ENCODE data around the gene GNA12. TPM values are rescaled to one million over a fixed set of nuclear protein-coding genes. Genes with fewer than 3 reads are reported as not detected.

Gene GNA12
- total and polyA plus RNA-seq, 9 of the 15 experiments (the other 6 are each of a cell fraction or from before 2014, with no cell fraction given): 0.65 to 32.7 (median 9.6) TPM

DNA sequence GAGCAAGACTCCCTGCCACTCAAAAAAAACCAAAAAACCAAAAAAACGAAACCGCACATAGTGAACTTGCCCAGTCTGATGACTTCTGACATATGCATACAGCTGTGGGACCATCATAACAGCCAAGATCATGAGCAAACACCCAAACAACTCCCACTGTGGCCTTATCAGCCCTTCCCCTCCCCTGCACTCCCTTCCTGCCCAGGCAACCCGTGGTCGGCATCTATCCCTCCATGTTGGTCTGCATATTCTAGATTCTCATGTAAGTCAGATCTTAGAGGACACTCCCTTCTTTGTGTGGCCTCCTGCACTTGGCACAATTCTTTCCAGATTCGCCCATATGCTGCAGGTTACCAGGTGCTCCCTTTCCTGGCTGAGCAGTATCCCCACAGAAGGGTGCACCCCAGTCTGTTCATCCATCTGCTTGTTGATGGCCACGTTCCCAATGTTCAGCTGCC lies 72.8 kb downstream of the GNA12 start (continued):
- TF ChIP-seq, protein P1, sequence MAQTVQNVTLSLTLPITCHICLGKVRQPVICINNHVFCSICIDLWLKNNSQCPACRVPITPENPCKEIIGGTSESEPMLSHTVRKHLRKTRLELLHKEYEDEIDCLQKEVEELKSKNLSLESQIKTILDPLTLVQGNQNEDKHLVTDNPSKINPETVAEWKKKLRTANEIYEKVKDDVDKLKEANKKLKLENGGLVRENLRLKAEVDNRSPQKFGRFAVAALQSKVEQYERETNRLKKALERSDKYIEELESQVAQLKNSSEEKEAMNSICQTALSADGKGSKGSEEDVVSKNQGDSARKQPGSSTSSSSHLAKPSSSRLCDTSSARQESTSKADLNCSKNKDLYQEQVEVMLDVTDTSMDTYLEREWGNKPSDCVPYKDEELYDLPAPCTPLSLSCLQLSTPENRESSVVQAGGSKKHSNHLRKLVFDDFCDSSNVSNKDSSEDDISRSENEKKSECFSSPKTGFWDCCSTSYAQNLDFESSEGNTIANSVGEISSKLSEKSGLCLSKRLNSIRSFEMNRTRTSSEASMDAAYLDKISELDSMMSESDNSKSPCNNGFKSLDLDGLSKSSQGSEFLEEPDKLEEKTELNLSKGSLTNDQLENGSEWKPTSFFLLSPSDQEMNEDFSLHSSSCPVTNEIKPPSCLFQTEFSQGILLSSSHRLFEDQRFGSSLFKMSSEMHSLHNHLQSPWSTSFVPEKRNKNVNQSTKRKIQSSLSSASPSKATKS (CRISPR knock-in tag; IDR thresholded peaks at IDR 0.05): no peak
- TF ChIP-seq, protein P2, sequence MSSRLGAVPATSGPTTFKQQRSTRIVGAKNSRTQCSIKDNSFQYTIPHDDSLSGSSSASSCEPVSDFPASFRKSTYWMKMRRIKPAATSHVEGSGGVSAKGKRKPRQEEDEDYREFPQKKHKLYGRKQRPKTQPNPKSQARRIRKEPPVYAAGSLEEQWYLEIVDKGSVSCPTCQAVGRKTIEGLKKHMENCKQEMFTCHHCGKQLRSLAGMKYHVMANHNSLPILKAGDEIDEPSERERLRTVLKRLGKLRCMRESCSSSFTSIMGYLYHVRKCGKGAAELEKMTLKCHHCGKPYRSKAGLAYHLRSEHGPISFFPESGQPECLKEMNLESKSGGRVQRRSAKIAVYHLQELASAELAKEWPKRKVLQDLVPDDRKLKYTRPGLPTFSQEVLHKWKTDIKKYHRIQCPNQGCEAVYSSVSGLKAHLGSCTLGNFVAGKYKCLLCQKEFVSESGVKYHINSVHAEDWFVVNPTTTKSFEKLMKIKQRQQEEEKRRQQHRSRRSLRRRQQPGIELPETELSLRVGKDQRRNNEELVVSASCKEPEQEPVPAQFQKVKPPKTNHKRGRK (tag; IDR thresholded peaks at IDR 0.05): no peak
- no peak for TF ChIP-seq TAF7 (tag; IDR thresholded peaks at IDR 0.05)
- no peak for TF ChIP-seq ZNF785 (CRISPR knock-in tag; IDR thresholded peaks at IDR 0.05)
- TF ChIP-seq CEBPB (tag; IDR thresholded peaks at IDR 0.05): no peak
- TF ChIP-seq, protein P3, sequence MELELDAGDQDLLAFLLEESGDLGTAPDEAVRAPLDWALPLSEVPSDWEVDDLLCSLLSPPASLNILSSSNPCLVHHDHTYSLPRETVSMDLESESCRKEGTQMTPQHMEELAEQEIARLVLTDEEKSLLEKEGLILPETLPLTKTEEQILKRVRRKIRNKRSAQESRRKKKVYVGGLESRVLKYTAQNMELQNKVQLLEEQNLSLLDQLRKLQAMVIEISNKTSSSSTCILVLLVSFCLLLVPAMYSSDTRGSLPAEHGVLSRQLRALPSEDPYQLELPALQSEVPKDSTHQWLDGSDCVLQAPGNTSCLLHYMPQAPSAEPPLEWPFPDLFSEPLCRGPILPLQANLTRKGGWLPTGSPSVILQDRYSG (tag; conservative IDR thresholded peaks at IDR 0.05; ENCODE audit: low read depth): no peak
- TF ChIP-seq, protein P4, sequence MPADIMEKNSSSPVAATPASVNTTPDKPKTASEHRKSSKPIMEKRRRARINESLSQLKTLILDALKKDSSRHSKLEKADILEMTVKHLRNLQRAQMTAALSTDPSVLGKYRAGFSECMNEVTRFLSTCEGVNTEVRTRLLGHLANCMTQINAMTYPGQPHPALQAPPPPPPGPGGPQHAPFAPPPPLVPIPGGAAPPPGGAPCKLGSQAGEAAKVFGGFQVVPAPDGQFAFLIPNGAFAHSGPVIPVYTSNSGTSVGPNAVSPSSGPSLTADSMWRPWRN (IDR thresholded peaks at IDR 0.05; ENCODE audit: low read depth): no peak
- TF ChIP-seq, protein P5, sequence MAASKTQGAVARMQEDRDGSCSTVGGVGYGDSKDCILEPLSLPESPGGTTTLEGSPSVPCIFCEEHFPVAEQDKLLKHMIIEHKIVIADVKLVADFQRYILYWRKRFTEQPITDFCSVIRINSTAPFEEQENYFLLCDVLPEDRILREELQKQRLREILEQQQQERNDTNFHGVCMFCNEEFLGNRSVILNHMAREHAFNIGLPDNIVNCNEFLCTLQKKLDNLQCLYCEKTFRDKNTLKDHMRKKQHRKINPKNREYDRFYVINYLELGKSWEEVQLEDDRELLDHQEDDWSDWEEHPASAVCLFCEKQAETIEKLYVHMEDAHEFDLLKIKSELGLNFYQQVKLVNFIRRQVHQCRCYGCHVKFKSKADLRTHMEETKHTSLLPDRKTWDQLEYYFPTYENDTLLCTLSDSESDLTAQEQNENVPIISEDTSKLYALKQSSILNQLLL (CRISPR knock-in tag; IDR thresholded peaks at IDR 0.05; ENCODE audit: borderline replicate concordance): no peak
- TF ChIP-seq, protein P6, sequence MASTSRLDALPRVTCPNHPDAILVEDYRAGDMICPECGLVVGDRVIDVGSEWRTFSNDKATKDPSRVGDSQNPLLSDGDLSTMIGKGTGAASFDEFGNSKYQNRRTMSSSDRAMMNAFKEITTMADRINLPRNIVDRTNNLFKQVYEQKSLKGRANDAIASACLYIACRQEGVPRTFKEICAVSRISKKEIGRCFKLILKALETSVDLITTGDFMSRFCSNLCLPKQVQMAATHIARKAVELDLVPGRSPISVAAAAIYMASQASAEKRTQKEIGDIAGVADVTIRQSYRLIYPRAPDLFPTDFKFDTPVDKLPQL (IDR thresholded peaks at IDR 0.05; ENCODE audit: extremely low read depth, insufficient read length): no peak
- TF ChIP-seq ZNF232 (CRISPR knock-in tag; IDR thresholded peaks at IDR 0.05): no peak
- TF ChIP-seq, protein P7, sequence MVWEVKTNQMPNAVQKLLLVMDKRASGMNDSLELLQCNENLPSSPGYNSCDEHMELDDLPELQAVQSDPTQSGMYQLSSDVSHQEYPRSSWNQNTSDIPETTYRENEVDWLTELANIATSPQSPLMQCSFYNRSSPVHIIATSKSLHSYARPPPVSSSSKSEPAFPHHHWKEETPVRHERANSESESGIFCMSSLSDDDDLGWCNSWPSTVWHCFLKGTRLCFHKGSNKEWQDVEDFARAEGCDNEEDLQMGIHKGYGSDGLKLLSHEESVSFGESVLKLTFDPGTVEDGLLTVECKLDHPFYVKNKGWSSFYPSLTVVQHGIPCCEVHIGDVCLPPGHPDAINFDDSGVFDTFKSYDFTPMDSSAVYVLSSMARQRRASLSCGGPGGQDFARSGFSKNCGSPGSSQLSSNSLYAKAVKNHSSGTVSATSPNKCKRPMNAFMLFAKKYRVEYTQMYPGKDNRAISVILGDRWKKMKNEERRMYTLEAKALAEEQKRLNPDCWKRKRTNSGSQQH (CRISPR knock-in tag; IDR thresholded peaks at IDR 0.05): no peak
- TF ChIP-seq SIN3B (IDR thresholded peaks at IDR 0.05; ENCODE audit: low read depth): no peak
- TF ChIP-seq TGIF2 (CRISPR knock-in tag; IDR thresholded peaks at IDR 0.05): no peak
- TF ChIP-seq, protein P8, sequence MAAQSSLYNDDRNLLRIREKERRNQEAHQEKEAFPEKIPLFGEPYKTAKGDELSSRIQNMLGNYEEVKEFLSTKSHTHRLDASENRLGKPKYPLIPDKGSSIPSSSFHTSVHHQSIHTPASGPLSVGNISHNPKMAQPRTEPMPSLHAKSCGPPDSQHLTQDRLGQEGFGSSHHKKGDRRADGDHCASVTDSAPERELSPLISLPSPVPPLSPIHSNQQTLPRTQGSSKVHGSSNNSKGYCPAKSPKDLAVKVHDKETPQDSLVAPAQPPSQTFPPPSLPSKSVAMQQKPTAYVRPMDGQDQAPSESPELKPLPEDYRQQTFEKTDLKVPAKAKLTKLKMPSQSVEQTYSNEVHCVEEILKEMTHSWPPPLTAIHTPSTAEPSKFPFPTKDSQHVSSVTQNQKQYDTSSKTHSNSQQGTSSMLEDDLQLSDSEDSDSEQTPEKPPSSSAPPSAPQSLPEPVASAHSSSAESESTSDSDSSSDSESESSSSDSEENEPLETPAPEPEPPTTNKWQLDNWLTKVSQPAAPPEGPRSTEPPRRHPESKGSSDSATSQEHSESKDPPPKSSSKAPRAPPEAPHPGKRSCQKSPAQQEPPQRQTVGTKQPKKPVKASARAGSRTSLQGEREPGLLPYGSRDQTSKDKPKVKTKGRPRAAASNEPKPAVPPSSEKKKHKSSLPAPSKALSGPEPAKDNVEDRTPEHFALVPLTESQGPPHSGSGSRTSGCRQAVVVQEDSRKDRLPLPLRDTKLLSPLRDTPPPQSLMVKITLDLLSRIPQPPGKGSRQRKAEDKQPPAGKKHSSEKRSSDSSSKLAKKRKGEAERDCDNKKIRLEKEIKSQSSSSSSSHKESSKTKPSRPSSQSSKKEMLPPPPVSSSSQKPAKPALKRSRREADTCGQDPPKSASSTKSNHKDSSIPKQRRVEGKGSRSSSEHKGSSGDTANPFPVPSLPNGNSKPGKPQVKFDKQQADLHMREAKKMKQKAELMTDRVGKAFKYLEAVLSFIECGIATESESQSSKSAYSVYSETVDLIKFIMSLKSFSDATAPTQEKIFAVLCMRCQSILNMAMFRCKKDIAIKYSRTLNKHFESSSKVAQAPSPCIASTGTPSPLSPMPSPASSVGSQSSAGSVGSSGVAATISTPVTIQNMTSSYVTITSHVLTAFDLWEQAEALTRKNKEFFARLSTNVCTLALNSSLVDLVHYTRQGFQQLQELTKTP (IDR thresholded peaks at IDR 0.05; ENCODE audit: low read depth in 1 of 2, partially characterized antibody in 2 of 2): peak in 1 of 2 experiments; percentile 75

All from K562 (cell line).